ENCODE measurements around the gene PTPN14.
A peak's percentile ranks its signal among the peaks of the same experiment; 100 is the strongest.

PTPN14 gene

GRCh38 chr1:214440219-214440965 lies 111.0 kb downstream of the PTPN14 start:
- peak overlapping the region; percentile 83 for H3K27ac ChIP-seq
- DNase-seq (ENCODE audit: low read depth, low spot score), result no peak

GRCh38 chr1:214439352-214440119 lies 111.9 kb downstream of the PTPN14 start:
- H3K27ac ChIP-seq, result peak overlapping the region; percentile 83
- peak; percentile 99 for DNase-seq (ENCODE audit: low read depth, low spot score)

- H3K27ac ChIP-seq, result peak overlapping the region; percentile 83
- no peak for DNase-seq (ENCODE audit: low read depth, low spot score)
Measured at GRCh38 chr1:214438530-214438929, 112.9 kb downstream of the PTPN14 start.

- no peak for DNase-seq (ENCODE audit: low read depth, low spot score)
- no peak overlapping the region for H3K27ac ChIP-seq
Measured at GRCh38 chr1:214438075-214438474, 113.3 kb downstream of the PTPN14 start.

GRCh38 chr1:214435867-214436266 lies 115.5 kb downstream of the PTPN14 start:
- DNase-seq (ENCODE audit: low read depth, low spot score), result no peak
- no peak overlapping the region for H3K27ac ChIP-seq

GRCh38 chr1:214432245-214432644 lies 119.2 kb downstream of the PTPN14 start:
- DNase-seq (ENCODE audit: low read depth, low spot score), result no peak
- H3K27ac ChIP-seq, result no peak overlapping the region

GRCh38 chr1:214429951-214430770 lies 121.2 kb downstream of the PTPN14 start:
- H3K27ac ChIP-seq, result peak overlapping the region; percentile 94
- DNase-seq (ENCODE audit: low read depth, low spot score), result no peak

GRCh38 chr1:214427871-214428277 lies 123.5 kb downstream of the PTPN14 start:
- DNase-seq (ENCODE audit: low read depth, low spot score), result peak; percentile 95
- H3K27ac ChIP-seq, result peak overlapping the region; percentile 94

- peak overlapping the region; percentile 94 for H3K27ac ChIP-seq
- no peak for DNase-seq (ENCODE audit: low read depth, low spot score)
Measured at GRCh38 chr1:214426426-214426812, 125.0 kb downstream of the PTPN14 start.

- H3K27ac ChIP-seq, result peak overlapping the region; percentile 94
- DNase-seq (ENCODE audit: low read depth, low spot score), result no peak
Measured at GRCh38 chr1:214425716-214426425, 125.5 kb downstream of the PTPN14 start.

- DNase-seq (ENCODE audit: low read depth, low spot score), result no peak
- H3K27ac ChIP-seq, result peak overlapping the region; percentile 94
Measured at GRCh38 chr1:214425101-214425500, 126.3 kb downstream of the PTPN14 start.

- no peak for DNase-seq (ENCODE audit: low read depth, low spot score)
- H3K27ac ChIP-seq, result peak overlapping the region; percentile 94
Measured at GRCh38 chr1:214423045-214423444, 128.4 kb downstream of the PTPN14 start.

GRCh38 chr1:214422137-214422671 lies 129.2 kb downstream of the PTPN14 start:
- peak overlapping the region; percentile 94 for H3K27ac ChIP-seq
- DNase-seq (ENCODE audit: low read depth, low spot score), result peak; percentile 53

- H3K27ac ChIP-seq, result peak overlapping the region; percentile 94
- DNase-seq (ENCODE audit: low read depth, low spot score), result no peak
Measured at GRCh38 chr1:214420833-214421232, 130.6 kb downstream of the PTPN14 start.

- peak overlapping the region; percentile 94 for H3K27ac ChIP-seq
- DNase-seq (ENCODE audit: low read depth, low spot score), result no peak
Measured at GRCh38 chr1:214420341-214420740, 131.1 kb downstream of the PTPN14 start.

- no peak for DNase-seq (ENCODE audit: low read depth, low spot score)
- H3K27ac ChIP-seq, result no peak overlapping the region
Measured at GRCh38 chr1:214419650-214420049, 131.8 kb downstream of the PTPN14 start.

- DNase-seq (ENCODE audit: low read depth, low spot score), result no peak
- no peak overlapping the region for H3K27ac ChIP-seq
Measured at GRCh38 chr1:214418391-214418790, 133.0 kb downstream of the PTPN14 start.

GRCh38 chr1:214417545-214418210 lies 133.7 kb downstream of the PTPN14 start:
- H3K27ac ChIP-seq, result no peak overlapping the region

GRCh38 chr1:214416858-214417257 lies 134.5 kb downstream of the PTPN14 start:
- no peak for DNase-seq (ENCODE audit: low read depth, low spot score)
- H3K27ac ChIP-seq, result peak overlapping the region; percentile 75

More at GRCh38 chr1:214417545-214418210, 133.7 kb downstream of the PTPN14 start:
- no peak for DNase-seq (ENCODE audit: low read depth, low spot score)
